GM12892 (cell line): ENCODE data around the gene HID1.

Experiments used
- POLR2A ChIP-seq: IDR thresholded peaks from 2 replicates; pipeline ENCODE4 v1.6.1; 2011; ENCODE audit warnings: low read depth, low read length, control low read depth
- POLR2AphosphoS5 ChIP-seq: IDR thresholded peaks from 2 replicates; pipeline ENCODE4 v1.6.1; 2011; ENCODE audit warnings: low read depth, low read length, control low read depth
- TAF1 ChIP-seq: IDR thresholded peaks from 2 replicates; pipeline ENCODE4 v1.6.1; 2011; ENCODE audit warnings: low read depth, mild to moderate bottlenecking, control low read depth, low read length, borderline replicate concordance

- TF ChIP-seq POLR2A (no peak), POLR2AphosphoS5 (no peak), TAF1 (no peak)
These were observed 33.0 kb downstream of the HID1 start for GRCh38 chr17:74939534-74939933.
